ENCODE measurements around the gene IP6K1. TPM values are rescaled to one million over a fixed set of nuclear protein-coding genes. Genes with fewer than 3 reads are reported as not detected.

The IP6K1 gene
- total RNA-seq, 1 experiment from 2014 or later: 42.2 TPM

GRCh38 chr3:49745986-49746385 lies 40.4 kb downstream of the IP6K1 start:
- H3K9me3 Mint-ChIP-seq: no peaks in the 10 kb centered on the region
- Histone ChIP-seq H3K27me3 (ENCODE audit: insufficient read depth, low read length) (no peaks in the 10 kb centered on the region), H3K9ac (ENCODE audit: extremely low read depth, insufficient read length, low read length) (no peak overlapping the region), H2AK5ac (ENCODE audit: insufficient read length, low read length) (no peak overlapping the region), H3K4me1 (ENCODE audit: insufficient read depth, low read length) (no peaks in the 10 kb centered on the region), H3K79me2 (ENCODE audit: insufficient read depth, low read length) (no peaks in the 10 kb centered on the region), H2AFZ (ENCODE audit: low read length) (no peak overlapping the region), H4K8ac (replicated peaks; ENCODE audit: insufficient read length, low read depth, low read length) (no peak overlapping the region), H3K4ac (ENCODE audit: low read depth, low read length) (no peak overlapping the region; the same call in 1 of the 2 replicates), H2BK5ac (ENCODE audit: insufficient read length, low read length) (no peak overlapping the region), H3K18ac (ENCODE audit: insufficient read length, low read depth, low read length) (no peak overlapping the region), H4K20me1 (ENCODE audit: control insufficient read depth, insufficient read depth, insufficient read length) (no peaks in the 10 kb centered on the region), H3K23ac (ENCODE audit: insufficient read length, low read depth, low read length) (no peak overlapping the region), H3T11ph (ENCODE audit: low read length) (no peak overlapping the region), H2BK12ac (ENCODE audit: insufficient read length, low read depth, low read length) (no peak overlapping the region), H3K56ac (ENCODE audit: insufficient read length, low read depth, low read length) (no peak overlapping the region), H3K79me1 (ENCODE audit: insufficient read depth, low read depth, low read length, poor library complexity, severe bottlenecking) (peaks cover 7% of the 10 kb centered on the region), H2BK15ac (ENCODE audit: low read depth, low read length) (no peak overlapping the region), H2BK20ac (ENCODE audit: low read depth, low read length, poor library complexity, severe bottlenecking) (no peak overlapping the region), H2BK120ac (ENCODE audit: low read depth, low read length, poor library complexity, severe bottlenecking) (no peak overlapping the region), H4K5ac (ENCODE audit: insufficient read length, low read depth, low read length) (no peak overlapping the region), H3K23me2 (ENCODE audit: insufficient read length, low read depth, low read length, poor library complexity, severe bottlenecking) (no peaks in the 10 kb centered on the region), H3K27ac (ENCODE audit: insufficient read length, low read depth, low read length) (no peak overlapping the region), H4K91ac (ENCODE audit: insufficient read length, low read depth, low read length) (no peak overlapping the region), H3K9me3 (ENCODE audit: control insufficient read depth, low read depth, low read length) (no peaks in the 10 kb centered on the region), H3K4me2 (ENCODE audit: insufficient read depth, insufficient read length, low read length) (no peak overlapping the region), H3K14ac (ENCODE audit: insufficient read depth, low read length) (no peak overlapping the region)
- 0 out of 7 replicates have a peak overlapping the region, but pooled peaks of 1 of the 3 experiments have one; percentile 27 for H3K27ac Mint-ChIP-seq
- DNase-seq: no peak
- peaks cover 3 to 20% (median 8%) of the 10 kb centered on the region in 3 experiments; a peak in 5 of 7 replicates for H3K36me3 Mint-ChIP-seq (ENCODE audit: insufficient read depth in 1 of 3, low read depth in 3 of 3)
- no peak overlapping the region for H3K4me3 Mint-ChIP-seq
- H3K4me1 Mint-ChIP-seq: peaks cover 0 to 4% of the 10 kb centered on the region in 2 experiments; a peak in 2 of 4 replicates
- no peak; the same call in 2 of the 3 replicates for TF ChIP-seq CTCF (conservative IDR thresholded peaks at IDR 0.05)
- WGBS (ENCODE audit: extremely low coverage, insufficient read length, low lambda C conversion rate): no CpG with 5 or more reads among the region's 2 CpGs
- no peaks in the 10 kb centered on the region for H3K27me3 Mint-ChIP-seq (ENCODE audit: low read depth)
